GM18909 (cell line): ENCODE results near the gene VLDLR.
A peak's percentile ranks its signal among the peaks of the same experiment; 100 is the strongest.

Source experiments
- ATAC-seq: cut with Tn5 transposase; IDR thresholded peaks from one replicate; pipeline ENCODE4 v1.9.1; 2021; ENCODE audit warnings: mild to moderate bottlenecking; ENCODE audit not compliant: unreplicated experiment, poor library complexity

VLDLR gene

GRCh38 chr9:2621722-2622460, at the start of gene VLDLR:
TSS of gene VLDLR (plus strand) at chr9:2621787. CDS start at chr9:2622190, 403 bp downstream.
- ATAC-seq: peak; percentile 48

- ATAC-seq: no peak
These were observed 47.4 kb upstream of the VLDLR start for GRCh38 chr9:2574203-2574602.

- no peak for ATAC-seq
These were observed 45.0 kb upstream of the VLDLR start for GRCh38 chr9:2576631-2577030.

- no peak for ATAC-seq
These were observed 38.1 kb upstream of the VLDLR start for GRCh38 chr9:2583308-2584013.

- ATAC-seq: no peak
These were observed 29.6 kb upstream of the VLDLR start for GRCh38 chr9:2591967-2592366.

- no peak for ATAC-seq
These were observed 27.8 kb upstream of the VLDLR start for GRCh38 chr9:2593744-2594143.

- ATAC-seq: no peak
These were observed 25.6 kb upstream of the VLDLR start for GRCh38 chr9:2595973-2596372.

- ATAC-seq: no peak
These were observed 24.1 kb upstream of the VLDLR start for GRCh38 chr9:2597483-2597882.

- no peak for ATAC-seq
These were observed 21.7 kb upstream of the VLDLR start for GRCh38 chr9:2599896-2600295.

- no peak for ATAC-seq
These were observed 21.3 kb upstream of the VLDLR start for GRCh38 chr9:2600307-2600706.

GRCh38 chr9:2601785-2602378, 19.7 kb upstream of the VLDLR start:
- no peak for ATAC-seq

- peak; percentile 47 for ATAC-seq
These were observed 18.9 kb upstream of the VLDLR start for GRCh38 chr9:2602704-2603116.

GRCh38 chr9:2603621-2604020, 18.0 kb upstream of the VLDLR start:
- no peak for ATAC-seq

GRCh38 chr9:2605246-2605645, 16.3 kb upstream of the VLDLR start:
- no peak for ATAC-seq

- no peak for ATAC-seq
These were observed 13.3 kb upstream of the VLDLR start for GRCh38 chr9:2608276-2608675.

- no peak for ATAC-seq
These were observed 10.6 kb upstream of the VLDLR start for GRCh38 chr9:2610985-2611384.

- ATAC-seq: no peak
These were observed 9.6 kb upstream of the VLDLR start for GRCh38 chr9:2611961-2612360.

GRCh38 chr9:2613730-2614271, 7.8 kb upstream of the VLDLR start:
- no peak for ATAC-seq

GRCh38 chr9:2615497-2615896, 6.1 kb upstream of the VLDLR start:
- ATAC-seq: no peak

- no peak for ATAC-seq
These were observed 4.8 kb upstream of the VLDLR start for GRCh38 chr9:2616692-2617377.

GRCh38 chr9:2618289-2618688, 3.3 kb upstream of the VLDLR start:
- ATAC-seq: no peak
